Fibroblast of skin of scalp (primary cell): ENCODE measurements around the gene RAB3GAP2.
A peak's percentile ranks its signal among the peaks of the same experiment; 100 is the strongest.
"Not testable (repeated sequence)": the region's sequence is repeated elsewhere in the genome, so short reads cannot be mapped to it uniquely, and the experiment has no call there.

ENCODE experiments used
- DNase-seq: peaks from one replicate; pipeline ENCODE4 v3.0.0-alpha.2; 2013

The RAB3GAP2 gene

DNA sequence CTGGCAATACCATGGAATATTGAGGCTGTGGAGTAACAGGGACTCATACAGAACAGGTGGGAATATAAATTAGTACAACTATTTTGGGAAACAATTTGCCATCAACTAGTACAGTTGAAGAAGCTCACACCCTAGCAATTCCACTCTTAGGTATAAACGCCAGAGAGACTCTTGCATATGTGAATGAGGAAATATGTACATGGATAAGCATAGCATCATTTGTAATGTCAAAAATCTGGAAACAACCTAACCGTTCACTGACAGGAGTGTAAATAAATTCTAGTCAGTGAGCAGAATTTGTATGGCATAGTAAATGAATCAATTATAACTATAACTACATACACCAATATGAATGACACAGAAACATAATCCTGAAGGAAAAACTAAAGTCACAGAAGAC lies 83.7 kb downstream of the RAB3GAP2 start:
- no peak for DNase-seq

DNA sequence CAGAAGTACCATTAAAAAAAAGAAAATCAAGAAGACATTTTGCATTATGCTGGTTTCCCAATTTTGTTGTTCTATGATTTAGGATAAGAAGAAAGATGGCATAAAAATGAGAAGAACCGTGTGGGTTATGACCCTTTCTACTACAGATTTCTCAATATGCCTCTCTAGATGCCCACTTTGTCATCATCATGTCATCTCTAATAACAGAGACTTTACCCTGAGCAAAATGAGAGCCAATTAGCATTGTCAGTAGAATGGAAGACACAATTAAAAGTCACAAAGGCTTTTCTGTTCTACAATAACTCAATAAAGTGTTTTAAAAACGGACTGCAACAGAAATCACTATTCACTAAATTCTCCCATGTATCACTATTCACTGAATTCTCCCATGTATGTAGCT lies 85.5 kb downstream of the RAB3GAP2 start:
- no peak for DNase-seq

DNA sequence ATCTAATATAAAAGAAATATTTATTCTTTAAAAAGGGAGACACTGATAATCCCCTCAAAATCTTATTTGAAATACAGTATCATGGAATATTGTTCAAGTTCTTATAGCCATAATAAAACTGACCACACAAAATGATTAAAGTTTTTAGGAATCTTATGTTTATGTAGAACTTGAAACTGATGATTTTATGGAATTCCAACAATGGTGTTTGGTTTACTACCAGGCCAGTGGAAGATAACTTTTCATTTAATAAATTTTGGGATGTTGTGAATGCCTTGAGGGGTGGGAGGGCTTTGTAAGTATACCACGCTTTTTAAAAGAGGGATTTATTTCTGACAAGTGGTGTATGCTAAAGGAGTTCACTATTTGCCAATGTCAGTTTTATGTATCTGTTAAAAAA lies 87.7 kb downstream of the RAB3GAP2 start:
- peak; percentile 50 for DNase-seq

DNA sequence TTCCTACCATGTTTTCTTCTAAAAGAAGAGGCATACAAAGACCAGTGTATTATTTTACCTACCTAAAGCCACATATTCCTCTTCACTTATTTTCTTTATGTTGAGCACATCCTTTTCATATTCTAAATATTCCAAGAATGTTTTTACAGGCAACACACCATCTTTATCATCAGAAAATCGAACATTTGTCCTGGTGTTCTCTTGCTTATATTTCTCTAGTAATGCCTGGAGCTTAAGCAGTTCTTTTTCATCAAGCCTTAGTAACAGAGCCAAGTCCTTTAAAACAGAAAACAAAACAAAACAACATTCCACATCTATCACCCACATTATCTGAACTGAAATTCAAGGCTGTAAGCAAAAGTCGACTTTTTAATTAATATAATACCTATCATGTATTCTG lies 89.6 kb downstream of the RAB3GAP2 start:
- DNase-seq, result peak; percentile 49

DNA sequence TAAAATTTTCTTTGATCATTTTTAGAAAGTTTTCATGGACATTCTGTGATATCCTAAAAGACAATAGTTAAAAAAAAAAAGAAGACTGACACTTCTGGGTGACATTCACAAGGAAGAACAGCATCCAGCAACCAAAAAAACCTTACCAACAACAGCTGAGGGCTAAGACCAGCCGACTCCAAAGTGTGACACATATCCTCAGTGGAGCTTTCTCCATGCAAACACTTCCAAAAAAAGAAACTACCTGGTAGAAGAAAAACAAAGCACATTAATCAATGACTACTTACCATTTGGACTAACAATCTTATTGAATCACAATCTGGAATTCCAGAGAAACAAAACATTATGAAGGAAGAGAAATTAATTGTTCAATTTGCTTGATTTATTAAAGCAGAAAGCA lies 90.1 kb downstream of the RAB3GAP2 start:
- no peak for DNase-seq

DNA sequence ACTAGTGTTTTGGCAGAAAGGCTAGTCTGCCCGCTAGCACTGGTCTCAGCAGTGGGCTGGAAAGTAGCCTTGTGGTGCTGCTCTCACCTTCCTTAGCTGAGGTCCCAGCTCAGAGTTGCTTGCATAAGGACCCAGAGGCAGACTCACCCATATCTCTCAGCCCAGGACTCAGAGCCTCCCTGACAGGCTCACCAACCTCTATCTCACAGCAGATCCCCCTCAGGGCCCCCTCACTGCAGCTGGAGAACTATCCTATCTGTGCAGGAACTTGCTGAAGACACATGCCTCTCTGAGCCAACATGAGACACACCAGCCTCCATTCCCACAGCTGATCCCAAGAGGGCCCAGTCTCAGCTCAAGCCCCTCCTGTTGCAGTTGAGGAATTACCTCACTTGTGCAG lies 95.7 kb downstream of the RAB3GAP2 start:
- no peak for DNase-seq

DNA sequence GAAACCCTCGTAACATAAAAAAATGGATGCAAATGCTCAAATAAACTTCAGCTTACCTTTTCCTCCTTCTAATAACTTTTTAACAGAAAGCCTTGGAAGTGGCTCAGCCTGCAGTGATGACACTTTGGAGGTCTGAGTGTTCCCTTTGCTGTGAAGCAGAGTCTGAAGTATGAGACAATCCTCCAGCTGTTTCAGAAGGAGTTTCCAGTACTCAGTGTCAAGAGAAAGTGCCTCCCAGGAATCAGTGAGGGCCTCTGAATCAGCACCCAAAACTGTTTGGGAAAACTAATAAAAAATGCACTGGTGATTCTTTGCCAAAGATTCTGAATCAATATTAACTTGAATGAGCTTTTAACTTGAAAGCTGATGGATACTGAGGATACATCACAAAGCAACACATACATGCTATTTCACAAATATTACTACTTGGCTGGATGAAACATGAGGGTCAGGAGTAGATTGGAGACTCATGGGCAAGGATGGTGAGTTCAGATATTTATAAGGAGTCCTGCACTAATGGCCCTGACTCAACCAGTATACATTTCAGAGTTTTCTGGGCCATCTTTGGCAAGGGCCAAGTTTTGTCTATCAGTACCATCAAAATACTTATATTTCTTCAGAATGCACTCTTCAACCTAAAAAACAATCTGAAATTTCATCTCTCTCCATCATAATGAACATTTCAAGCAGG lies 101.3 kb downstream of the RAB3GAP2 start:
- peak; percentile 3 for DNase-seq

DNA sequence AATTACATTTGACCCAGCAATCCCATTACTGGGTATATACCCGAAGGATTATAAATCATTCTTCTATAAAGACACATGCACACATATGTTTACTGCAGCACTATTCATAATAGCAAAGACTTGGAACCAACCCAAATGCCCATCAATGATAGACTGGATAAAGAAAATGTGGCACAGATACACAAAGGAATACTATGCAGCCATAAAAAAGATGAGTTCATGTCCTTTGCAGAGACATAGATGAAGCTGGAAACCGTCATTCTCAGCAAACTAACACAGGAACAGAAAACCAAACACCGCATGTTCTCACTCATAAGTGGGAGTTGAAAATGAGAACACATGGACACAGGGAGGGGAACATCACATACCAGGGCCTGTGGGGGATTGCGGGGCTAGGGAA lies 102.4 kb downstream of the RAB3GAP2 start:
- not testable (repeated sequence) for DNase-seq

DNA sequence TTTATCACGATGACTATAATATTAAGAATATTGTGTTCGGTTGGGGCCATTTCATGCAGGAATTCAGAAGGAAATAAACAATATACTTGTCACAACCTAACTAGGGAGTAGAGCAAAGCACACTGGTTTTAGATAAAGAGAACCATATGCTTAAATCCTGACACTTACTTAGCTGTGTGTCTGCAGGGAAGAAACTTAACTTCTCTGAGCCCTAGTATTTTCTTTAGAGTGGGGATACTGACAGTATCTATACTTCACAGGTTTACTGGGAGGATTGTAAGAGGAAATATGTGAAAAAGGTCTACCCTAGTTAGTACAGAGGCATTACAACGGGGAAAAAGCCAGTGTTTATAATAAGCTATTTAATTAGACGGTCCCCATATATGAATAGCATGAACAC lies 105.4 kb downstream of the RAB3GAP2 start:
- no peak for DNase-seq

DNA sequence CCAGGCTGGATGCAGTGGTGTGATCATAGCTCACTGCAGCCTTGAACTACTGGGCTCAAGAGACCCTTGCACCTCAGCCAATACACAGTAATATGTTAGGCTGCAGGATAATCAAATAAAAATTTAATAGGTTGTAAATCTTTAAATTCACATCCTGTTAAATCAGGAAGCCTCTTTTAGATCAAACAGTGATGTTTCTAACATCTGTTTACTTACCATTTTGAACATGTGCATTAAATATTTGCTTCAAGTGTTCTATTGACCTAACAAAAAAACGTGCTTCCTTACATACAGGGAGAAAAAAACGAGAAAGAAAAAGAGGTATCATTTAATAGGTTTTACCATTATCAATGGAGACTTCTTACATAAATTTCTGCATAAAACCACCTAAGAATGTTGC lies 107.7 kb downstream of the RAB3GAP2 start:
- DNase-seq, result no peak

DNA sequence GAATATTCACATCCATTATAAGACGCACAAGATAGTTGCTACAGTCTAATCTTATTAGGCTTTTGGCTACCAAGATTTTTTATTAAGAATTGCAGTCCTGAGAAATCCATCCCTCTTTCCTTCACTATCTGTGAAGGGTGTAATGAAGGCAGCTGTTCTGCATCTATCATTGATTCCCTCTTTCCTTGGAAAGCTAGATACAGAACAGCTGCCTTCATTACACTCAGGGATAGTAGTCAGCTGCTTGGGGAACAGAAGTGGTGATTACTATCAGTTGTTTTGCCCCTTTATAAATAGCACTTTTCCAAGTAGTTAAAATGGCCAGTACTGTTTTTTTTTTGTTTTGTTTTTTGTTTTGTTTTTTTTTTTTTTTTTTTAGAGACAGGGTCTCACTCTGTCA lies 108.1 kb downstream of the RAB3GAP2 start:
- DNase-seq, result no peak

DNA sequence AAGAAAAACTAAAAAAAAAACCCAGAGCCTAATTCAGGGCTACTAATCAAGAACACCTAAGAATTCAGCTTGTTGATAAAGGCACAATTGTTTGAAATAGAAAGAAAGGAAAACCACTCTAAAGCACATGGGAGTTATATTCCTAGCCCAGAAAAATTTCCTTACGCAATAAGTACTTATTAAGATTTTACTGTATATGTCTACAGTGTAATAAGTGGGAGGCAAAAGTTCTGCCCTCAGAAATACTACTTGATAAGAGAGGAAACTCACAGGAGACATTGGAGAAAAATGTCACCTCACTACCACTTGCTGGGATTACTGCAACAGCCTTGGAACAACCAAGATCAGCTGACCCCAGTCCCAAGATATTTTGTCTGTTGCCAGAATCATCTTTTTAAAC lies 112.2 kb downstream of the RAB3GAP2 start:
- DNase-seq, result no peak

DNA sequence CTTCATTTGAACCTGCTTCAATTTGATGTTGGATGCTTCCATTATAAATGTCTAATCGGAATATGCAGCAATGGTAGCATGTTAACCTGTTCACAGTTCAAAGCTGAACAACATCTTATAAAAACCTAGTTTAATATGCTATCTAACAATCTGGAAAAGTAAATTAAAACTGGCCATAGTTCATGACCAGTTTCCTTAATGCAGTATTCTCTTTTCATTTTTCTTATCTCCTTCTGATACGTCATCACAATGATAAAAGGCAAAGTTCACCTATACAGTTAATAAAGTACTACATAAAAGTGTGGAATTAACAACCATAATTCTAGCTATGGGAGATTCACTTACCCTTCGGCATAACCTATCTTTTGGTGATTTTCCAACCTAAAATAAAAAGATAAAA lies 113.2 kb downstream of the RAB3GAP2 start:
- no peak for DNase-seq

DNA sequence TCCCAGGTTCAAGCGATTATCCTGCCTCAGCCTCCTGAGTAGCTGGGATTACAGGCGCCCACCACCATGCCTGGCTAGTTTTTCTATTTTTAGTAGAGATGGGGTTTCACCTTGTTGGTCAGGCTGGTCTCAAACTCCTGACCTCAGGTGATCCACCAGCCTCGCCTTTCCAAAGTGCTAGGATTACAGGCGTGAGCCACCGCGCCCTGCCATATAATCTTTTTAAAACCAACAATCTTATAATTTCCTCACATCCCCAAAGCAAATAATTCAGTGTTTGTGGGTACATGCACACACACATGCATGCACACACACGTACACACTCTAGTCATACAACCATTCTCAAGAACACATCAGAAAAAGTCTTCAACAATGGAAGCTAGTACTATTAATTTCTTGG lies 113.7 kb downstream of the RAB3GAP2 start:
- not testable (repeated sequence) for DNase-seq

DNA sequence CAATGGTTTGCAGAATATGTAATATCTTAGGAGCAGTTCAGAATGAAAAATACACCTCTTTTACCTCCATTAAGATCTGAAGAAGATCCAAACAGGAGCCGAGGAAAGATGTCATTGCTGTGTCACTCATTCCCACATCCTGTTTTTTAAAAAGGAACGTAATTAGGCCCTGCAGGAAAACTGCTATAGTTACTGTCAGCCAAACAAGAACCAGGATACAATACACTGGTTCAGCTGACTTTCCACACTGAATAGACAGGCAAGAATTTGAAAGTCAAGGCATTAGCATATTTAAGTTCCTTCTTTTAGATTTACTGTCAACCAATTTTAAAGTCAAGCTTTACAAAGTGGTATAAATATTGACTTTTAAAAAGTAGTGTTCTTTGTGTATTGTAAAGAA lies 114.5 kb downstream of the RAB3GAP2 start:
- no peak for DNase-seq

DNA sequence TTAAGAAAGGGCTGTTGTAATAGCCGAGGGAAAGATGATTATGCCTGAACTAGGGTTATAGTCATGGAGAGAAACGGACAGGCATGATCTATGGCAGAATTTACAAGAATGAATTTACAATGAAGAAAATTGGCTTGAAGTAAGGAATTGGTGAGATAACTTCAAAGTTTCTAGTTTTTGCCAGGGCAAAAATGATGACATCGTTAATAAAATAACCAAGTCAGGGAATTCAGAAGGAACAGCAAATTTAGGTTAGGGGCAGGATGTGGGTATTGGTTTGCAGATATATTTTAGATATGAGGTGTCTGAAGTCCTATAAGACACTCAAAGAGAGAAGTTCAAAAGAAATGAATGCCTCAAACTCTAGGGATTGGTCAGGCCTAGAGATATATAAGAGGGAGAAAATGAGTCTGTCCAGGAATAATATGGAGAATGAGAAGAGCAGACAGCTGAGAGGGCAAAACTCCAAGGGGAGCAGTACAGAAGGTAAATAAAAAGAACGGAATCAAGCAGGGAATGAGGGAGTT lies 115.6 kb downstream of the RAB3GAP2 start:
- DNase-seq, result no peak

DNA sequence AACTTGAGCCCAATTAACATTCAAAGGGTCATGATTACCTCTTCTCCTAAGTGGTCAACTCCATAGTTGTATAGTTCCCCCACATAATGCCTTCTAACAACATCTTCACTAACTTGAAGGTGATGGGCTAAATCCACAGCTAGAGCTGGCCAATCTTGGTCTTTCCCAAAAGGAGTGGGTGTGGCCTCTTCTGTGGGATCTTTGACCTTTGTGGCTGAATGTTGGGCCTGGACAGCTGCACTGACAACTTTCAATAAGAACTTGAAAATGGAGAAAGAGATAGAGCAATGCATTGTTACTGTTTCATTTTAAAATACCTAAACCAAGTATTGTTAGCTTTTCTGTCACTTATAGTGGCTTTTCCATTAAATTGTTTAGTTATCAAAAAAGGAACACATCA lies 119.1 kb downstream of the RAB3GAP2 start:
- DNase-seq, result no peak

DNA sequence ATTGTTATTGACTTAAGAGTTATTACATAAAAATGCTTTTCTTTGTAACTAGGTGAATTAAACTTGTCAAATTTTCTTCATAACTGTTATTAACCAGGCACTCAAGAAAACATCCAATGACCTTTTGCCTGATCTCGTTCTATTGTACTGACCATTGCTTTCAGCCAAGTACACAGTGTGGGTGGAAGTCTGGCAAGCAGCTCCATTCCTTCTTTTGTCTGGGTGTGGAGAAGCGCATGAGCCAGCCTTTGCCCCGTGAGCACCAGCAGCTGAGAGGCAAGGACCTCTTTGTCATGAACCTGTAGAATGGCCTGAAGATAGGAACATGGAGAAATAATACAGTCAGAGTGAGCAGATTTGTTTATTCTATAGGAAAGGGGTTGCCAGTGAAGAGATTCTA lies 120.8 kb downstream of the RAB3GAP2 start:
- no peak for DNase-seq

DNA sequence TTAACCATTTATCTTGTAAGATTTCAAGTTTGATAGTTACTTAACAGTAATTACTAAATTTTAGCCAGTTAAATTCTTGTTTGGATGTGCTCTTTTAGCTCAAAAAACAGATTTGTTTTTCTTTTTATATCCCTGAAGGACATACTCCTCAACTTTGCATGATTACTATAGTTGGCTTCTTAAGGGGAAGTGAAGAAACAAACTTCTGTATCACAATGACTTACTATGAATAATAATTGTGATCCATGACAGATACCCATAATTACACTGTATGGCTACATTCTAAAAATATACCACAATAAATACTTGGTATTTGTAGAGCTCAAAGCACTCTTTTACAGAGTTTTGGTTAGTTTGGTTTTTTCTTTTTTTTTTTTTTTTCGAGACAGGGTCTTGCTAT lies 122.5 kb downstream of the RAB3GAP2 start:
- DNase-seq, result no peak

DNA sequence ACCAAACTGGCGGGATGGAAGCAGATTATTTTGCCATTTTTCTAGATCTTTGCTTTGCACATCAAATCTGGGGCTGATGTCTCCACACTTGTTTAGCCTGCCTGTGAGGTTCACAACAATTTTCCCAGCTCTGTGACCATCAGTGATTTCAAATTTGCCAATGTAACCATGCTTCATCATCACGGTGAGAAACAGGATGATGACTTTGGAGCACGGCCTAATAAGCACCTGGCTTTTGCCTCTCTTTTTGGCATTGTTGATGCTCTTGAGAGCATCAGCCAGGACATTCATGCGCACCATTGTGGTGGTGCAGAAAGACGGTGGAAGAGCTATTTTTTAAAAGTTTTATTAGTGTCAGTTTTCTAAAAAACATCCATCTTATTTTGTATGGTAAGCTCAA lies 128.2 kb downstream of the RAB3GAP2 start:
- no peak for DNase-seq

DNA sequence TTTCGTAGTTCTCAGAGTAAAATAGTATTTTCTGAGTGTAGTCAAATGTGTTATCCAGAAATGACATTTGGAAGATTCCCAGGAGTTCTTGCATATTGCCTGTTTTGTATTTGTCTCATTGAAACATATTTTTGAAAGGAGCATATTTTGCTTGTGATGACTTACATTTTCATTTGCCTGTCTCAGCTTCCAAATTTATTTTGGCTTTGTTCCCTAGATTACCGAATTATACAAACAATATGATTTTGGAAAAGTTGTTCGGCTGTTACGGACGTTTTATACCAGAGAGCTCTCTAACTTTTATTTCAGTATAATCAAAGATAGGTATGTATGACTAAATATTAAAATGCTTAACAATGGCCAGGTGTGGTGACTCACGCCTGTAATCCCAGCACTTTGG lies 132.3 kb downstream of the RAB3GAP2 start:
- peak; percentile 15 for DNase-seq

DNA sequence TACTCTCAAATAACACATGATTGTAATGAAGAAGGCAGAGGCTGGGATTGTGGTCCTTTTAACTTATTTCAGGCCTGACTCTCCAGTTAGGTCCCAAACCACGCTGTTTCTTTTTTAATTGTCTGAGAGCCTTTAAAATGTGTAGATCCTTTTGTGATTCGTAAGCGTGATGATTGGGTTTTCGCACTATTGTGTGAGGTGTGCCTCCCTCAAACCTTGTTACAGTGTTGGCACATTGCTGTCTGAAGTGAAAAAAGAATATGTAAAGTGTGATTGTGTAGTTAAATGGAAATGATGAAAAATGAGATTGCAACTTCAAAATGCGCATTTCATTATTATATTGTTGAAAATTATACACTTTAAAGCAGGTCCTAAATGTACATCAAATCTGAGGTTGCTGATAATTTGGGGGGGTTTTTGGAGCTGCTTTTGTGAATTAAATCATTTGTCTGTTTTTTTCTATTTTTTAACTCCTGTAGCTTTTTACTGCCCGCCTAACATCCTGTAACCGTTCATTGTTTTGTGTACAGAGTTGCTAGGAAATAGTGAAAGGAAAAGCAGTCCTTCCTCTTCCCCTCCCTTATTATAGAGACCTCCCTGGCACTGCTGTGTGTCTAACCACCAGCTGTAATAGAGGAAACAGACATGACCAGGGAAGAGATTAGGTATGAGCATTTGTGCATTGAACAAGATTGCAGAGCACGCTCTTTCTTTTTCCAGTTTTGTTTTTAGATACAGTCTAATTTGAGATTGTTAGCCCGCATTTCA lies 135.1 kb downstream of the RAB3GAP2 start:
- no peak for DNase-seq

DNA sequence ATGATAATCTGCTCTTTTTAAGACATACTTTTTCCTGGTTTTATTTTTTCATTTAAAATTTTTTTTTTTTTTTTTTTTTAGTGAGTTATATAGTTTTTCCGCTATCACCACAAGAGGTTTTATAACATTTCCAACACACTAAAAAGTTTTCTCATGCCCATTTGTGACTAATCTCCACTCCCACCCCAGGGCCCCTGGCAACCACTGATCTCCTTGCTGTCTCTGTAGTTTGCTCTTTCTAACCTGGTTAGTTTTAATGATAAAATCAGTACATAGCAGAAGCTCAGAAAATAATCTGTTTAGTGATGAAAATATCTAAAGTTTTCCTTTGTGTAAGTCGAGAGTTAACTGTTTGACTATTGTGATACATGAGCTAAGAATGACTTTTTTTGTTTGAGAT lies 136.5 kb downstream of the RAB3GAP2 start:
- no peak for DNase-seq
